Keratinocyte (primary cell): ENCODE measurements around the gene AIG1.
"Not testable (repeated sequence)": the region's sequence is repeated elsewhere in the genome, so short reads cannot be mapped to it uniquely, and the experiment has no call there.

Experiments used
- EZH2 ChIP-seq: IDR thresholded peaks from one replicate; pipeline ENCODE4 v1.6.1; 2012; ENCODE audit warnings: inconsistent platforms, mild to moderate bottlenecking, low read length, moderate library complexity
- TF ChIP-seq, protein P1 (sequence below), 3 experiments: IDR thresholded peaks in 1 of 3; conservative IDR thresholded peaks in 1 of 3; optimal IDR thresholded peaks in 1 of 3; 2 replicates in 2 of 3; 3 replicates in 1 of 3; pipeline versions ENCODE3 to v1.5.1; 2011; ENCODE audit warnings: low read length in 3 of 3, mild to moderate bottlenecking in 3 of 3, moderate library complexity in 2 of 3, control low read depth in 1 of 3, inconsistent platforms in 1 of 3; ENCODE audit not compliant: insufficient read depth in 2 of 3; ENCODE audit errors: extremely low read depth in 1 of 3

DNA sequence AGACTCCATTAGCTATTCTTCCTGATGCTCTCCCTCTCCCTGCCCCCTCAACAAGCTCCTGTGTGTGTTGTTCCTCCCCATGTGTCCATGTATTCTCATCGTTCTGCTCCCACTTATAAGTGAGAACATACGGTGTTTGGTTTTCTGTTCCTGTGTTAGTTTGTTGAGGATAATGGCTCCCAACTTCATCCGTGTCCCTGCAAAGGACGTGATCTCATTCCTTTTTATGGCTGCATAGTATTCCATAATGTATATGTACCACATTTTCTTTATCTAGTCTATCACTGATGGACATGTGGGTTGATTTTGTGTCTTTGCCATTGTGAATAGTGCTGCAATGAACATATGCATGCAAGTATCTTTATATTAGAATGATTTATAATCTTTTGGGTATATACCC, 16.3 kb upstream of the AIG1 start:
- TF ChIP-seq EZH2: not testable (repeated sequence)
- TF ChIP-seq, protein P1, sequence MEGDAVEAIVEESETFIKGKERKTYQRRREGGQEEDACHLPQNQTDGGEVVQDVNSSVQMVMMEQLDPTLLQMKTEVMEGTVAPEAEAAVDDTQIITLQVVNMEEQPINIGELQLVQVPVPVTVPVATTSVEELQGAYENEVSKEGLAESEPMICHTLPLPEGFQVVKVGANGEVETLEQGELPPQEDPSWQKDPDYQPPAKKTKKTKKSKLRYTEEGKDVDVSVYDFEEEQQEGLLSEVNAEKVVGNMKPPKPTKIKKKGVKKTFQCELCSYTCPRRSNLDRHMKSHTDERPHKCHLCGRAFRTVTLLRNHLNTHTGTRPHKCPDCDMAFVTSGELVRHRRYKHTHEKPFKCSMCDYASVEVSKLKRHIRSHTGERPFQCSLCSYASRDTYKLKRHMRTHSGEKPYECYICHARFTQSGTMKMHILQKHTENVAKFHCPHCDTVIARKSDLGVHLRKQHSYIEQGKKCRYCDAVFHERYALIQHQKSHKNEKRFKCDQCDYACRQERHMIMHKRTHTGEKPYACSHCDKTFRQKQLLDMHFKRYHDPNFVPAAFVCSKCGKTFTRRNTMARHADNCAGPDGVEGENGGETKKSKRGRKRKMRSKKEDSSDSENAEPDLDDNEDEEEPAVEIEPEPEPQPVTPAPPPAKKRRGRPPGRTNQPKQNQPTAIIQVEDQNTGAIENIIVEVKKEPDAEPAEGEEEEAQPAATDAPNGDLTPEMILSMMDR (optimal IDR thresholded peaks at IDR 0.05 in 1 of 3, IDR thresholded peaks at IDR 0.05 in 1 of 3, conservative IDR thresholded peaks at IDR 0.05 in 1 of 3; ENCODE audit: extremely low read depth in 1 of 3, insufficient read depth in 2 of 3, low read length in 3 of 3): not testable (repeated sequence)
